GM23338 (cell line): ENCODE results near the gene C2orf49. TPM values are rescaled to one million over a fixed set of nuclear protein-coding genes. Genes with fewer than 3 reads are reported as not detected.

Source experiments
- ATAC-seq: fragments of 200-7000 bp; cut with Tn5 transposase; 3 replicates; pipeline ENCODE4 v1.9.1; 2020
- DNase-seq: peaks from one replicate; pipeline ENCODE4 v3.0.0-alpha.2; 2015; ENCODE audit warnings: low spot score
- H2AFZ ChIP-seq: fragments of 200-600 bp; sonication (generic); 2 replicates; pipeline ENCODE4 v1.8.0; 2016; ENCODE audit warnings: antibody characterized with exemption, mild to moderate bottlenecking, moderate library complexity
- H3F3A ChIP-seq: fragments of 200-600 bp; sonication (generic); replicated peaks from 2 replicates; pipeline ENCODE4 v1.8.0; 2017; ENCODE audit warnings: antibody characterized with exemption, mixed run types, low read depth
- H3K27ac ChIP-seq: fragments of 200-600 bp; sonication (generic); 2 replicates; pipeline ENCODE4 v1.6.1; 2016; ENCODE audit warnings: low read depth
- H3K27me3 ChIP-seq: fragments of 200-600 bp; sonication (generic); 2 replicates; pipeline ENCODE4 v1.8.0; 2016; ENCODE audit warnings: mild to moderate bottlenecking, mixed run types, moderate library complexity; ENCODE audit not compliant: insufficient read depth
- H3K36me3 ChIP-seq: fragments of 200-600 bp; sonication (generic); 2 replicates; pipeline ENCODE4 v1.8.0; 2016; ENCODE audit warnings: mild to moderate bottlenecking; ENCODE audit not compliant: insufficient read depth
- H3K4me1 ChIP-seq: fragments of 200-600 bp; sonication (generic); 2 replicates; pipeline ENCODE4 v1.8.0; 2016; ENCODE audit warnings: mild to moderate bottlenecking, moderate library complexity; ENCODE audit not compliant: insufficient read depth
- H3K4me2 ChIP-seq: fragments of 200-600 bp; sonication (generic); 2 replicates; pipeline ENCODE4 v1.7.1; 2017; ENCODE audit warnings: mixed run types
- H3K4me3 ChIP-seq: fragments of 200-600 bp; sonication (generic); 2 replicates; pipeline ENCODE4 v1.6.1; 2016; ENCODE audit warnings: mixed run types
- H3K79me2 ChIP-seq: fragments of 200-600 bp; sonication (generic); replicated peaks from 2 replicates; pipeline ENCODE4 v1.8.0; 2017; ENCODE audit warnings: mild to moderate bottlenecking; ENCODE audit not compliant: insufficient read depth
- H3K9me2 ChIP-seq: fragments of 200-600 bp; sonication (generic); 2 replicates; pipeline ENCODE4 v1.8.0; 2017; ENCODE audit not compliant: insufficient read depth
- H4K20me1 ChIP-seq: fragments of 200-600 bp; sonication (generic); replicated peaks from 2 replicates; pipeline ENCODE4 v1.8.0; 2017; ENCODE audit warnings: mild to moderate bottlenecking; ENCODE audit not compliant: insufficient read depth
- H3K27ac Mint-ChIP-seq: 2 replicates; pipeline ENCODE4 v1.8.0; 2020; ENCODE audit warnings: inconsistent platforms, mild to moderate bottlenecking, moderate library complexity, mixed read lengths
- H3K27me3 Mint-ChIP-seq: 3 replicates; pipeline ENCODE4 v1.8.0; 2022; ENCODE audit warnings: low read depth, mild to moderate bottlenecking, moderate library complexity, mixed read lengths, inconsistent platforms; ENCODE audit not compliant: insufficient read depth, poor library complexity
- H3K36me3 Mint-ChIP-seq: 3 replicates; pipeline ENCODE4 v1.8.0; 2021; ENCODE audit warnings: low read depth, mild to moderate bottlenecking, inconsistent platforms, moderate library complexity, mixed read lengths
- H3K4me1 Mint-ChIP-seq: 3 replicates; pipeline ENCODE4 v1.8.0; 2020; ENCODE audit warnings: mild to moderate bottlenecking, inconsistent platforms, mixed read lengths
- H3K4me3 Mint-ChIP-seq: 3 replicates; pipeline ENCODE4 v1.8.0; 2021; ENCODE audit warnings: moderate library complexity, mild to moderate bottlenecking, inconsistent platforms, mixed read lengths
- H3K9me3 Mint-ChIP-seq: 3 replicates; pipeline ENCODE4 v1.8.0; 2020; ENCODE audit warnings: moderate library complexity, mild to moderate bottlenecking, inconsistent platforms, mixed read lengths
- CREB1 ChIP-seq: fragments of 250-450 bp; sonication (Bioruptor Pico); IDR thresholded peaks from 2 replicates; pipeline ENCODE4 v1.5.0; 2020; ENCODE audit warnings: low read depth, mild to moderate bottlenecking, moderate library complexity
- EZH2 ChIP-seq: fragments of 200-600 bp; sonication (generic); IDR thresholded peaks from one replicate; pipeline ENCODE4 v1.8.0; 2017; ENCODE audit warnings: antibody characterized with exemption, mild to moderate bottlenecking, low read depth; ENCODE audit not compliant: unreplicated experiment
- EZH2phosphoT487 ChIP-seq: fragments of 200-600 bp; sonication (generic); IDR thresholded peaks from one replicate; pipeline ENCODE4 v1.8.1; 2018; ENCODE audit warnings: antibody characterized with exemption; ENCODE audit not compliant: unreplicated experiment
- JUNB ChIP-seq: IDR thresholded peaks from one replicate; pipeline ENCODE4 v1.6.1; 2016; ENCODE audit warnings: antibody characterized with exemption; ENCODE audit not compliant: unreplicated experiment
- NANOG ChIP-seq: IDR thresholded peaks from 2 replicates; pipeline ENCODE4 v1.6.1; 2016; ENCODE audit warnings: antibody characterized with exemption, borderline replicate concordance
- POLR2AphosphoS5 ChIP-seq: IDR thresholded peaks from 2 replicates; pipeline ENCODE4 v1.6.1; 2016; ENCODE audit warnings: antibody characterized with exemption, low read depth
- STAT1 ChIP-seq: IDR thresholded peaks from one replicate; pipeline ENCODE4 v1.6.1; 2016; ENCODE audit warnings: antibody characterized with exemption; ENCODE audit not compliant: unreplicated experiment
- ZNF114 ChIP-seq: fragments of 250-450 bp; sonication (Bioruptor Pico); IDR thresholded peaks from 2 replicates; pipeline ENCODE4 v1.5.0; 2020; ENCODE audit warnings: mild to moderate bottlenecking, moderate library complexity
- ZNF331 ChIP-seq: fragments of 250-450 bp; sonication (Bioruptor Pico); IDR thresholded peaks from 2 replicates; pipeline ENCODE4 v1.5.0; 2020; ENCODE audit warnings: low read depth, mild to moderate bottlenecking, moderate library complexity
- polyA plus RNA-seq: library from polyadenylated mRNA; unstranded; fragments of >200 nt; fragmentation: Nextera tagmentation; extraction: Ambion mirVana; gene quantifications from 2 replicates; pipeline ENCODE4 v1.2.1, GENCODE V29; 2016
- total RNA-seq: library from RNA; depleted of rRNA; stranded (reverse); fragments of >200 nt; shearing (Covaris generic); gene quantifications from 2 replicates; pipeline ENCODE4 v1.2.3, GENCODE V29; 2014
- TF ChIP-seq, protein P1 (sequence below), 2 experiments: fragments of 200-600 bp in 1 of 2; sonication (generic) in 1 of 2; conservative IDR thresholded peaks; 2 replicates each; pipeline versions ENCODE4 v1.5.1 to v1.6.1; 2016 to 2017; ENCODE audit warnings: antibody characterized with exemption in 2 of 2, low read depth in 2 of 2, mild to moderate bottlenecking in 2 of 2, moderate library complexity in 1 of 2
- TF ChIP-seq, protein P2 (sequence below): IDR thresholded peaks from 2 replicates; pipeline ENCODE4 v1.6.1; 2016; ENCODE audit warnings: antibody characterized with exemption
- TF ChIP-seq, protein P3 (sequence below): fragments of 250-450 bp; sonication (Bioruptor Pico); IDR thresholded peaks from 2 replicates; pipeline ENCODE4 v1.5.0; 2020; ENCODE audit warnings: mild to moderate bottlenecking, moderate library complexity
- TF ChIP-seq, protein P4 (sequence below): IDR thresholded peaks from one replicate; pipeline ENCODE4 v1.6.1; 2018; ENCODE audit warnings: antibody characterized with exemption; ENCODE audit not compliant: unreplicated experiment

Gene C2orf49
- total and polyA plus RNA-seq, 2 experiments from 2014 or later, result 19.6 to 33.8 TPM

DNA sequence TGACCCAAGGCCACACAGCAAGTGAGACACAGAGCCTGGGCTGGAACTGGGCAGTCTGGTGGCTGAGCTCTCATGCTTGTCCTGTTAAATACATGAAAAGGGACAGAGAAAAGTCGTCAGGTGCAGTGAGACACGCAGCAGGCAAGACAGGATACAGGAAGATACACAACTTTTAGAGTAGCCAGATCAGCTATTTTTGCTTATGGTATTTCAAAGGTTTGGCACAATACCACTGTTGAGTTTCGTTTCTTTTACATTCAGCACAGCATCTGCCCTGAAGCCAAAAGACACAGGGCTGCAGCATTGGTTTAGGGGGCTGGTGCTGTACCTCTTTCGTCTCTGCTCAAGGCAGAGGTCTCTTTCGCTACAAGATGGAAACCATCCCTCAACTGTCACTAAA, 47.5 kb downstream of the C2orf49 start:
- Histone ChIP-seq H3K27me3 (no peaks in the 10 kb centered on the region), H4K20me1 (peaks cover 5% of the 10 kb centered on the region; the same call in 1 of the 2 replicates), H3K4me3 (no peak overlapping the region), H3K4me2 (no peak overlapping the region), H3K9me2 (no peaks in the 10 kb centered on the region), H2AFZ (no peak overlapping the region), H3K27ac (no peak overlapping the region), H3K36me3 (no peaks in the 10 kb centered on the region), H3F3A (no peaks in the 10 kb centered on the region), H3K4me1 (no peaks in the 10 kb centered on the region), H3K79me2 (peaks cover 30% of the 10 kb centered on the region)
- peaks cover 36% of the 10 kb centered on the region for H3K36me3 Mint-ChIP-seq
- H3K9me3 Mint-ChIP-seq, result no peaks in the 10 kb centered on the region
- no peak overlapping the region for H3K27ac Mint-ChIP-seq
- no peak for DNase-seq
- no peak for TF ChIP-seq NANOG
- TF ChIP-seq, protein P1, sequence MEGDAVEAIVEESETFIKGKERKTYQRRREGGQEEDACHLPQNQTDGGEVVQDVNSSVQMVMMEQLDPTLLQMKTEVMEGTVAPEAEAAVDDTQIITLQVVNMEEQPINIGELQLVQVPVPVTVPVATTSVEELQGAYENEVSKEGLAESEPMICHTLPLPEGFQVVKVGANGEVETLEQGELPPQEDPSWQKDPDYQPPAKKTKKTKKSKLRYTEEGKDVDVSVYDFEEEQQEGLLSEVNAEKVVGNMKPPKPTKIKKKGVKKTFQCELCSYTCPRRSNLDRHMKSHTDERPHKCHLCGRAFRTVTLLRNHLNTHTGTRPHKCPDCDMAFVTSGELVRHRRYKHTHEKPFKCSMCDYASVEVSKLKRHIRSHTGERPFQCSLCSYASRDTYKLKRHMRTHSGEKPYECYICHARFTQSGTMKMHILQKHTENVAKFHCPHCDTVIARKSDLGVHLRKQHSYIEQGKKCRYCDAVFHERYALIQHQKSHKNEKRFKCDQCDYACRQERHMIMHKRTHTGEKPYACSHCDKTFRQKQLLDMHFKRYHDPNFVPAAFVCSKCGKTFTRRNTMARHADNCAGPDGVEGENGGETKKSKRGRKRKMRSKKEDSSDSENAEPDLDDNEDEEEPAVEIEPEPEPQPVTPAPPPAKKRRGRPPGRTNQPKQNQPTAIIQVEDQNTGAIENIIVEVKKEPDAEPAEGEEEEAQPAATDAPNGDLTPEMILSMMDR (conservative IDR thresholded peaks at IDR 0.05; ENCODE audit: low read depth in 2 of 2), result no peak
- TF ChIP-seq, protein P2, sequence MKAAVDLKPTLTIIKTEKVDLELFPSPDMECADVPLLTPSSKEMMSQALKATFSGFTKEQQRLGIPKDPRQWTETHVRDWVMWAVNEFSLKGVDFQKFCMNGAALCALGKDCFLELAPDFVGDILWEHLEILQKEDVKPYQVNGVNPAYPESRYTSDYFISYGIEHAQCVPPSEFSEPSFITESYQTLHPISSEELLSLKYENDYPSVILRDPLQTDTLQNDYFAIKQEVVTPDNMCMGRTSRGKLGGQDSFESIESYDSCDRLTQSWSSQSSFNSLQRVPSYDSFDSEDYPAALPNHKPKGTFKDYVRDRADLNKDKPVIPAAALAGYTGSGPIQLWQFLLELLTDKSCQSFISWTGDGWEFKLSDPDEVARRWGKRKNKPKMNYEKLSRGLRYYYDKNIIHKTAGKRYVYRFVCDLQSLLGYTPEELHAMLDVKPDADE, result no peak
- no peak for TF ChIP-seq ZNF114 (CRISPR knock-in tag)
- TF ChIP-seq, protein P3, sequence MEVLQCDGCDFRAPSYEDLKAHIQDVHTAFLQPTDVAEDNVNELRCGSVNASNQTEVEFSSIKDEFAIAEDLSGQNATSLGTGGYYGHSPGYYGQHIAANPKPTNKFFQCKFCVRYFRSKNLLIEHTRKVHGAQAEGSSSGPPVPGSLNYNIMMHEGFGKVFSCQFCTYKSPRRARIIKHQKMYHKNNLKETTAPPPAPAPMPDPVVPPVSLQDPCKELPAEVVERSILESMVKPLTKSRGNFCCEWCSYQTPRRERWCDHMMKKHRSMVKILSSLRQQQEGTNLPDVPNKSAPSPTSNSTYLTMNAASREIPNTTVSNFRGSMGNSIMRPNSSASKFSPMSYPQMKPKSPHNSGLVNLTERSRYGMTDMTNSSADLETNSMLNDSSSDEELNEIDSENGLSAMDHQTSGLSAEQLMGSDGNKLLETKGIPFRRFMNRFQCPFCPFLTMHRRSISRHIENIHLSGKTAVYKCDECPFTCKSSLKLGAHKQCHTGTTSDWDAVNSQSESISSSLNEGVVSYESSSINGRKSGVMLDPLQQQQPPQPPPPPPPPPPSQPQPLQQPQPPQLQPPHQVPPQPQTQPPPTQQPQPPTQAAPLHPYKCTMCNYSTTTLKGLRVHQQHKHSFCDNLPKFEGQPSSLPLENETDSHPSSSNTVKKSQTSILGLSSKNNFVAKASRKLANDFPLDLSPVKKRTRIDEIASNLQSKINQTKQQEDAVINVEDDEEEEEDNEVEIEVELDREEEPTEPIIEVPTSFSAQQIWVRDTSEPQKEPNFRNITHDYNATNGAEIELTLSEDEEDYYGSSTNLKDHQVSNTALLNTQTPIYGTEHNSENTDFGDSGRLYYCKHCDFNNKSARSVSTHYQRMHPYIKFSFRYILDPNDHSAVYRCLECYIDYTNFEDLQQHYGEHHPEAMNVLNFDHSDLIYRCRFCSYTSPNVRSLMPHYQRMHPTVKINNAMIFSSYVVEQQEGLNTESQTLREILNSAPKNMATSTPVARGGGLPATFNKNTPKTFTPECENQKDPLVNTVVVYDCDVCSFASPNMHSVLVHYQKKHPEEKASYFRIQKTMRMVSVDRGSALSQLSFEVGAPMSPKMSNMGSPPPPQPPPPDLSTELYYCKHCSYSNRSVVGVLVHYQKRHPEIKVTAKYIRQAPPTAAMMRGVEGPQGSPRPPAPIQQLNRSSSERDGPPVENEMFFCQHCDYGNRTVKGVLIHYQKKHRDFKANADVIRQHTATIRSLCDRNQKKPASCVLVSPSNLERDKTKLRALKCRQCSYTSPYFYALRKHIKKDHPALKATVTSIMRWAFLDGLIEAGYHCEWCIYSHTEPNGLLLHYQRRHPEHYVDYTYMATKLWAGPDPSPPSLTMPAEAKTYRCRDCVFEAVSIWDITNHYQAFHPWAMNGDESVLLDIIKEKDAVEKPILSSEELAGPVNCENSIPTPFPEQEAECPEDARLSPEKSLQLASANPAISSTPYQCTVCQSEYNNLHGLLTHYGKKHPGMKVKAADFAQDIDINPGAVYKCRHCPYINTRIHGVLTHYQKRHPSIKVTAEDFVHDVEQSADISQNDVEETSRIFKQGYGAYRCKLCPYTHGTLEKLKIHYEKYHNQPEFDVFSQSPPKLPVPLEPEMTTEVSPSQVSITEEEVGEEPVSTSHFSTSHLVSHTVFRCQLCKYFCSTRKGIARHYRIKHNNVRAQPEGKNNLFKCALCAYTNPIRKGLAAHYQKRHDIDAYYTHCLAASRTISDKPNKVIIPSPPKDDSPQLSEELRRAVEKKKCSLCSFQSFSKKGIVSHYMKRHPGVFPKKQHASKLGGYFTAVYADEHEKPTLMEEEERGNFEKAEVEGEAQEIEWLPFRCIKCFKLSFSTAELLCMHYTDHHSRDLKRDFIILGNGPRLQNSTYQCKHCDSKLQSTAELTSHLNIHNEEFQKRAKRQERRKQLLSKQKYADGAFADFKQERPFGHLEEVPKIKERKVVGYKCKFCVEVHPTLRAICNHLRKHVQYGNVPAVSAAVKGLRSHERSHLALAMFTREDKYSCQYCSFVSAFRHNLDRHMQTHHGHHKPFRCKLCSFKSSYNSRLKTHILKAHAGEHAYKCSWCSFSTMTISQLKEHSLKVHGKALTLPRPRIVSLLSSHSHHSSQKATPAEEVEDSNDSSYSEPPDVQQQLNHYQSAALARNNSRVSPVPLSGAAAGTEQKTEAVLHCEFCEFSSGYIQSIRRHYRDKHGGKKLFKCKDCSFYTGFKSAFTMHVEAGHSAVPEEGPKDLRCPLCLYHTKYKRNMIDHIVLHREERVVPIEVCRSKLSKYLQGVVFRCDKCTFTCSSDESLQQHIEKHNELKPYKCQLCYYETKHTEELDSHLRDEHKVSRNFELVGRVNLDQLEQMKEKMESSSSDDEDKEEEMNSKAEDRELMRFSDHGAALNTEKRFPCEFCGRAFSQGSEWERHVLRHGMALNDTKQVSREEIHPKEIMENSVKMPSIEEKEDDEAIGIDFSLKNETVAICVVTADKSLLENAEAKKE (CRISPR knock-in tag), result no peak
- TF ChIP-seq CREB1, result no peak
- TF ChIP-seq STAT1, result no peak
- TF ChIP-seq ZNF331 (CRISPR knock-in tag), result no peak
- TF ChIP-seq EZH2, result no peak
- TF ChIP-seq POLR2AphosphoS5, result no peak
- no peak for TF ChIP-seq JUNB
- TF ChIP-seq, protein P4, sequence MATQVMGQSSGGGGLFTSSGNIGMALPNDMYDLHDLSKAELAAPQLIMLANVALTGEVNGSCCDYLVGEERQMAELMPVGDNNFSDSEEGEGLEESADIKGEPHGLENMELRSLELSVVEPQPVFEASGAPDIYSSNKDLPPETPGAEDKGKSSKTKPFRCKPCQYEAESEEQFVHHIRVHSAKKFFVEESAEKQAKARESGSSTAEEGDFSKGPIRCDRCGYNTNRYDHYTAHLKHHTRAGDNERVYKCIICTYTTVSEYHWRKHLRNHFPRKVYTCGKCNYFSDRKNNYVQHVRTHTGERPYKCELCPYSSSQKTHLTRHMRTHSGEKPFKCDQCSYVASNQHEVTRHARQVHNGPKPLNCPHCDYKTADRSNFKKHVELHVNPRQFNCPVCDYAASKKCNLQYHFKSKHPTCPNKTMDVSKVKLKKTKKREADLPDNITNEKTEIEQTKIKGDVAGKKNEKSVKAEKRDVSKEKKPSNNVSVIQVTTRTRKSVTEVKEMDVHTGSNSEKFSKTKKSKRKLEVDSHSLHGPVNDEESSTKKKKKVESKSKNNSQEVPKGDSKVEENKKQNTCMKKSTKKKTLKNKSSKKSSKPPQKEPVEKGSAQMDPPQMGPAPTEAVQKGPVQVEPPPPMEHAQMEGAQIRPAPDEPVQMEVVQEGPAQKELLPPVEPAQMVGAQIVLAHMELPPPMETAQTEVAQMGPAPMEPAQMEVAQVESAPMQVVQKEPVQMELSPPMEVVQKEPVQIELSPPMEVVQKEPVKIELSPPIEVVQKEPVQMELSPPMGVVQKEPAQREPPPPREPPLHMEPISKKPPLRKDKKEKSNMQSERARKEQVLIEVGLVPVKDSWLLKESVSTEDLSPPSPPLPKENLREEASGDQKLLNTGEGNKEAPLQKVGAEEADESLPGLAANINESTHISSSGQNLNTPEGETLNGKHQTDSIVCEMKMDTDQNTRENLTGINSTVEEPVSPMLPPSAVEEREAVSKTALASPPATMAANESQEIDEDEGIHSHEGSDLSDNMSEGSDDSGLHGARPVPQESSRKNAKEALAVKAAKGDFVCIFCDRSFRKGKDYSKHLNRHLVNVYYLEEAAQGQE, result no peak
- no peak for TF ChIP-seq EZH2phosphoT487
- H3K4me3 Mint-ChIP-seq, result no peak overlapping the region
- H3K27me3 Mint-ChIP-seq, result no peaks in the 10 kb centered on the region
- H3K4me1 Mint-ChIP-seq, result no peaks in the 10 kb centered on the region
- ATAC-seq, result no peak
